Measurements from ENCODE around the gene CSTPP1. TPM values are rescaled to one million over a fixed set of nuclear protein-coding genes. Genes with fewer than 3 reads are reported as not detected.
A peak's percentile ranks its signal among the peaks of the same experiment; 100 is the strongest.

CSTPP1 gene
- total RNA-seq, 4 donors from 2014 or later, result 4.9 to 33.8 (median 19.5) TPM

GRCh38 chr11:47034091-47034490, 97.5 kb downstream of the CSTPP1 start:
- H3K9me3 ChIP-seq, result no peaks in the 10 kb centered on the region
- intact Hi-C loops (cut with DNase I; ENCODE audit: low total_unique reads), result no loop called here
- no peak overlapping the region for H3K27ac ChIP-seq
- DNase-seq, result no peak
- H3K27me3 ChIP-seq, result no peaks in the 10 kb centered on the region
- H3K4me3 ChIP-seq, result no peak overlapping the region
- no peak for TF ChIP-seq POLR2A (IDR thresholded peaks at IDR 0.05)
- no peaks in the 10 kb centered on the region for H3K4me1 ChIP-seq
- no peaks in the 10 kb centered on the region for H3K36me3 ChIP-seq

- no peak for DNase-seq
- Histone ChIP-seq H3K4me3 (no peak overlapping the region), H3K27ac (no peak overlapping the region), H3K36me3 (no peaks in the 10 kb centered on the region), H3K27me3 (no peaks in the 10 kb centered on the region), H3K9me3 (no peaks in the 10 kb centered on the region), H3K4me1 (no peaks in the 10 kb centered on the region)
- TF ChIP-seq POLR2A (IDR thresholded peaks at IDR 0.05), result no peak
- TF ChIP-seq CTCF (IDR thresholded peaks at IDR 0.05), result no peak
- intact Hi-C loops (cut with DNase I; ENCODE audit: low total_unique reads), result no loop called here
These were observed 98.5 kb downstream of the CSTPP1 start for GRCh38 chr11:47035108-47035507.

GRCh38 chr11:47044119-47044518, 107.6 kb downstream of the CSTPP1 start:
- Histone ChIP-seq H3K9me3 (no peaks in the 10 kb centered on the region), H3K36me3 (no peaks in the 10 kb centered on the region), H3K4me1 (no peaks in the 10 kb centered on the region), H3K27ac (no peak overlapping the region), H3K4me3 (no peak overlapping the region), H3K27me3 (no peaks in the 10 kb centered on the region)
- no peak for DNase-seq
- TF ChIP-seq POLR2A (IDR thresholded peaks at IDR 0.05) (no peak), CTCF (IDR thresholded peaks at IDR 0.05) (no peak)
- intact Hi-C loops (cut with DNase I; ENCODE audit: low total_unique reads), result no loop called here

GRCh38 chr11:47047972-47048371, 111.4 kb downstream of the CSTPP1 start:
- H3K4me1 ChIP-seq, result no peaks in the 10 kb centered on the region
- no peak for DNase-seq
- no peaks in the 10 kb centered on the region for H3K27me3 ChIP-seq
- H3K27ac ChIP-seq, result no peak overlapping the region
- H3K9me3 ChIP-seq, result no peaks in the 10 kb centered on the region
- intact Hi-C loops (cut with DNase I; ENCODE audit: low total_unique reads), result no loop called here
- no peak overlapping the region for H3K4me3 ChIP-seq
- no peaks in the 10 kb centered on the region for H3K36me3 ChIP-seq
- TF ChIP-seq CTCF (IDR thresholded peaks at IDR 0.05) (no peak), POLR2A (IDR thresholded peaks at IDR 0.05) (no peak)

- Histone ChIP-seq H3K4me1 (no peaks in the 10 kb centered on the region), H3K36me3 (no peaks in the 10 kb centered on the region), H3K4me3 (no peak overlapping the region), H3K9me3 (no peaks in the 10 kb centered on the region), H3K27ac (peak overlapping the region; percentile 15 to 32), H3K27me3 (no peaks in the 10 kb centered on the region)
- DNase-seq, result no peak
- intact Hi-C loops (cut with DNase I; ENCODE audit: low total_unique reads), result no loop called here
- TF ChIP-seq POLR2A (IDR thresholded peaks at IDR 0.05), result no peak
- TF ChIP-seq CTCF (IDR thresholded peaks at IDR 0.05), result no peak
These were observed 113.7 kb downstream of the CSTPP1 start for GRCh38 chr11:47050284-47050683.

- Histone ChIP-seq H3K4me1 (no peaks in the 10 kb centered on the region), H3K4me3 (no peak overlapping the region), H3K27ac (peak overlapping the region; percentile 15 to 32), H3K36me3 (no peaks in the 10 kb centered on the region), H3K27me3 (no peaks in the 10 kb centered on the region), H3K9me3 (no peaks in the 10 kb centered on the region)
- no peak for TF ChIP-seq CTCF (IDR thresholded peaks at IDR 0.05)
- TF ChIP-seq POLR2A (IDR thresholded peaks at IDR 0.05), result no peak
- intact Hi-C loops (cut with DNase I; ENCODE audit: low total_unique reads), result no loop called here
- peak in 1 of 2 donors; percentile 21 for DNase-seq
These were observed 114.7 kb downstream of the CSTPP1 start for GRCh38 chr11:47051217-47051616.
